GM18511 (cell line): Measurements from ENCODE around the gene ZNF480.
A peak's percentile ranks its signal among the peaks of the same experiment; 100 is the strongest.
"Not testable (repeated sequence)": the region's sequence is repeated elsewhere in the genome, so short reads cannot be mapped to it uniquely, and the experiment has no call there.

ENCODE experiments used
- ATAC-seq: cut with Tn5 transposase; IDR thresholded peaks from one replicate; pipeline ENCODE4 v1.9.1; 2021; ENCODE audit warnings: mild to moderate bottlenecking, moderate library complexity; ENCODE audit not compliant: unreplicated experiment

ZNF480 gene

GRCh38 chr19:52296773-52297600, at the start of gene ZNF480:
TSS of gene ZNF480 (plus strand) at chr19:52297169. CDS start at chr19:52300413, 3,244 bp downstream.
- ATAC-seq = peak; percentile 65

- ATAC-seq = no peak
These were observed 48.7 kb upstream of the ZNF480 start for GRCh38 chr19:52248241-52248640.

- ATAC-seq = no peak
These were observed 38.5 kb upstream of the ZNF480 start for GRCh38 chr19:52258426-52258825.

GRCh38 chr19:52265556-52265955, 31.4 kb upstream of the ZNF480 start:
- not testable (repeated sequence) for ATAC-seq

- ATAC-seq = peak; percentile 96
These were observed 27.4 kb upstream of the ZNF480 start, which contains the start of gene ZNF766 for GRCh38 chr19:52269338-52270261. TSS of gene ZNF766 (plus strand) at chr19:52269587. CDS start at chr19:52269614, 27 bp downstream.

GRCh38 chr19:52270266-52270885, 26.6 kb upstream of the ZNF480 start:
- peak; percentile 15 for ATAC-seq

- no peak for ATAC-seq
These were observed 23.7 kb upstream of the ZNF480 start for GRCh38 chr19:52273301-52273700.

GRCh38 chr19:52274191-52274590, 22.8 kb upstream of the ZNF480 start:
- no peak for ATAC-seq

GRCh38 chr19:52275988-52276387, 21.0 kb upstream of the ZNF480 start:
- ATAC-seq = no peak

- ATAC-seq = no peak
These were observed 19.5 kb upstream of the ZNF480 start for GRCh38 chr19:52277471-52277870.

GRCh38 chr19:52286256-52286655, 10.7 kb upstream of the ZNF480 start:
- no peak for ATAC-seq

GRCh38 chr19:52291781-52292180, 5.2 kb upstream of the ZNF480 start:
- ATAC-seq = no peak

GRCh38 chr19:52292946-52293345, 4.0 kb upstream of the ZNF480 start:
- not testable (repeated sequence) for ATAC-seq

GRCh38 chr19:52296400-52296772, 583 bp upstream of the ZNF480 start:
- ATAC-seq = no peak

GRCh38 chr19:52297601-52298364, 814 bp downstream of the ZNF480 start:
- ATAC-seq = peak; percentile 40

GRCh38 chr19:52307275-52307674, 10.3 kb downstream of the ZNF480 start:
- no peak for ATAC-seq

- ATAC-seq = no peak
These were observed 25.5 kb downstream of the ZNF480 start for GRCh38 chr19:52322429-52322828.

- no peak for ATAC-seq
These were observed 34.8 kb downstream of the ZNF480 start for GRCh38 chr19:52331757-52332156.

GRCh38 chr19:52335768-52336116, 38.8 kb downstream of the ZNF480 start:
- ATAC-seq = peak; percentile 26

GRCh38 chr19:52336117-52336790, 39.3 kb downstream of the ZNF480 start, which contains the start of gene ZNF610:
TSS of gene ZNF610 (plus strand) at chr19:52336243. CDS start at chr19:52349173, 12,930 bp downstream.
- peak; percentile 69 for ATAC-seq
